A549 (cell line): ENCODE results near the gene CENPE. TPM values are rescaled to one million over a fixed set of nuclear protein-coding genes. Genes with fewer than 3 reads are reported as not detected.

Experiments
- ATAC-seq, 2 experiments: fragments of 200-7000 bp in 1 of 2; fragments of >200 bp in 1 of 2; cut with Nextera tagmentation in 1 of 2; cut with Tn5 transposase in 1 of 2; 3 replicates each; pipeline versions ENCODE4 v1.8.0 to v1.9.1; 2018 to 2020; ENCODE audit warnings: mild to moderate bottlenecking in 1 of 2, moderate library complexity in 1 of 2
- CTCF ChIA-PET: fragments of 300-600 bp; sonication (Branson Sonifier 250); formaldehyde crosslinking; extraction: SDS; loops from one replicate; lab custom pipeline; 2021; ENCODE audit warnings: antibody characterized with exemption, inconsistent platforms; lab: Yijun Ruan, JAX
- POLR2A ChIA-PET: fragments of 350-600 bp; formaldehyde crosslinking; extraction: SDS; loops from one replicate; lab custom pipeline; 2021; ENCODE audit warnings: antibody characterized with exemption, inconsistent platforms; lab: Yijun Ruan, JAX
- DNase-seq, 2 experiments: peaks; one replicate each; pipeline versions ENCODE4 v3.0.0 to v3.0.0-alpha.2; 2011 to 2016; ENCODE audit warnings: low read depth in 1 of 2, low spot score in 1 of 2
- FAIRE-seq: peaks from 2 replicates; lab custom pipeline; 2011; peaks lifted over from hg19 to GRCh38; lab: Jason Lieb, UNC
- H3K27ac ChIP-seq, 2 experiments: fragments of >200 bp; sonication (Bioruptor Twin); formaldehyde crosslinking; 3 replicates each; pipeline ENCODE4 v1.5.1; 2016 to 2017
- H3K4me1 ChIP-seq: fragments of >200 bp; sonication (Bioruptor Twin); formaldehyde crosslinking; 3 replicates; pipeline ENCODE4 v1.6.1; 2016
- H3K4me2 ChIP-seq: fragments of >200 bp; sonication (Bioruptor Twin); formaldehyde crosslinking; 3 replicates; pipeline ENCODE4 v1.6.1; 2016
- H3K4me3 ChIP-seq: fragments of >200 bp; sonication (Bioruptor Twin); formaldehyde crosslinking; 3 replicates; pipeline ENCODE4 v1.5.1; 2016
- H3K9me3 ChIP-seq: fragments of >200 bp; sonication (Bioruptor Twin); formaldehyde crosslinking; 3 replicates; pipeline ENCODE4 v1.6.1; 2016
- BCL3 ChIP-seq: fragments of >200 bp; sonication (Bioruptor Twin); formaldehyde crosslinking; IDR thresholded peaks from 3 replicates; pipeline ENCODE4 v1.6.1; 2016
- BHLHE40 ChIP-seq: IDR thresholded peaks from 2 replicates; pipeline ENCODE4 v1.6.1; 2012; ENCODE audit warnings: low read depth, low read length, inconsistent platforms
- CBX8 ChIP-seq: fragments of 200-600 bp; sonication (generic); IDR thresholded peaks from 2 replicates; pipeline ENCODE4 v1.6.1; 2016
- CTCF ChIP-seq: fragments of >200 bp; sonication (Bioruptor Twin); formaldehyde crosslinking; IDR thresholded peaks from 3 replicates; pipeline ENCODE4 v1.5.1; 2016
- FOSL2 ChIP-seq, 2 experiments: fragments of 450-650 bp in 1 of 2; fragments of >200 bp in 1 of 2; sonication (Bioruptor Twin) in 1 of 2; formaldehyde crosslinking; IDR thresholded peaks; 2 replicates each; pipeline versions ENCODE4 v1.5.0 to v1.6.1; 2016 to 2020; ENCODE audit warnings: mild to moderate bottlenecking in 1 of 2, moderate library complexity in 1 of 2
- GATA3 ChIP-seq: IDR thresholded peaks from 2 replicates; pipeline ENCODE4 v1.6.1; 2012; ENCODE audit warnings: borderline replicate concordance
- HDAC2 ChIP-seq: fragments of 200-600 bp; sonication (generic); IDR thresholded peaks from 2 replicates; pipeline ENCODE4 v1.6.1; 2016
- HOXB5 ChIP-seq: fragments of 250-450 bp; sonication (Bioruptor Pico); IDR thresholded peaks from 2 replicates; pipeline ENCODE4 v1.5.0; 2020; ENCODE audit warnings: mild to moderate bottlenecking, moderate library complexity
- PBX3 ChIP-seq: IDR thresholded peaks from 2 replicates; pipeline ENCODE4 v1.6.1; 2012
- POLR2A ChIP-seq: IDR thresholded peaks from 2 replicates; pipeline ENCODE4 v1.6.1; 2012; ENCODE audit warnings: mild to moderate bottlenecking, low read length
- RCOR1 ChIP-seq: fragments of 150-350 bp; IDR thresholded peaks from 2 replicates; pipeline ENCODE4 v1.6.1; 2014; ENCODE audit warnings: antibody characterized with exemption, low read length, low read depth
- RFX5 ChIP-seq: fragments of 450-650 bp; IDR thresholded peaks from 2 replicates; pipeline ENCODE4 v1.7.1; 2014; ENCODE audit warnings: antibody characterized with exemption, mild to moderate bottlenecking, moderate library complexity
- USF2 ChIP-seq: fragments of 450-650 bp; IDR thresholded peaks from 2 replicates; pipeline ENCODE4 v1.6.1; 2014; ENCODE audit warnings: antibody characterized with exemption
- ZFP36 ChIP-seq: fragments of 450-650 bp; IDR thresholded peaks from 2 replicates; pipeline ENCODE4 v1.6.1; 2014; ENCODE audit warnings: borderline replicate concordance; ENCODE audit not compliant: partially characterized antibody
- WGBS: methylation state at CpG from one replicate; pipeline ENCODE4 v1.1.6; 2017; ENCODE audit errors: missing lambda C conversion rate; 5-methylcytosine and 5-hydroxymethylcytosine counted together
- polyA plus RNA-seq, 4 experiments: library from polyadenylated mRNA; depleted of rRNA in 3 of 4; stranded (reverse); fragments of >200 nt; fragmentation: RNase III in 1 of 4; extraction: RNeasy Plus Mini Kit Qiagen cat#74134 plus additional on column Dnase treatment in 1 of 4; gene quantifications; 2 replicates in 3 of 4; 3 replicates in 1 of 4; pipeline ENCODE4 v1.2.3, GENCODE V29; 2011 to 2017

Gene CENPE
- polyA plus RNA-seq, 2 of the 4 experiments (the other 2 are of a cell fraction) = 6.3 to 15.9 TPM

GRCh38 chr4:103060453-103061148 lies 137.5 kb downstream of the CENPE start:
- no peak overlapping the region for H3K4me3 ChIP-seq
- H3K4me1 ChIP-seq = no peaks in the 10 kb centered on the region
- no peak for DNase-seq
- H3K27ac ChIP-seq = no peak overlapping the region
- ChIA-PET POLR2A (no interaction called here), CTCF (interaction anchor here (1.0 to 1.4 kb wide), 2 partner anchors 15 to 31 kb away, joined by 3 to 4 read pairs; no protein-coding TSS in a partner anchor)
- no peaks in the 10 kb centered on the region for H3K9me3 ChIP-seq
- TF ChIP-seq ZFP36 (no peak), RCOR1 (no peak), GATA3 (no peak), USF2 (no peak), BHLHE40 (no peak), HOXB5 (CRISPR knock-in tag) (no peak), FOSL2 (IDR thresholded peaks at IDR 0.05) (no peak), FOSL2 (CRISPR knock-in tag; IDR thresholded peaks at IDR 0.05) (no peak), RFX5 (no peak), CTCF (no peak), HDAC2 (no peak), BCL3 (no peak), CBX8 (no peak), POLR2A (no peak), PBX3 (no peak)
- H3K4me2 ChIP-seq = no peak overlapping the region
- ATAC-seq = no peak
- FAIRE-seq = no peak
- WGBS = 97% methylated on average over 2 of the region's 2 CpGs

Other genes starting within 250 kb of the CENPE start
- 0.28 and 0.39 TPM in 2 replicates for gene SLC9B1, start 178.6 kb downstream of the CENPE start, polyA plus RNA-seq (2011; rRNA removed)
- 0.09 to 0.21 TPM (median 0.16 TPM) in 3 replicates for gene SLC9B1, start 178.6 kb downstream of the CENPE start, polyA plus RNA-seq (2017; fragmentation: RNase III; extraction: RNeasy Plus Mini Kit Qiagen cat#74134 plus additional on column Dnase treatment)
- gene SLC9B2, start 121.6 kb downstream of the CENPE start, polyA plus RNA-seq (2011; rRNA removed) = 7.9 and 9.2 TPM in 2 replicates
- 6.6 to 7.3 TPM (median 6.6 TPM) in 3 replicates for gene SLC9B2, start 121.6 kb downstream of the CENPE start, polyA plus RNA-seq (2017; fragmentation: RNase III; extraction: RNeasy Plus Mini Kit Qiagen cat#74134 plus additional on column Dnase treatment)
- gene BDH2, start 98.5 kb downstream of the CENPE start, polyA plus RNA-seq (2011; rRNA removed) = 28.2 and 30.4 TPM in 2 replicates
- gene BDH2, start 98.5 kb downstream of the CENPE start, polyA plus RNA-seq (2017; fragmentation: RNase III; extraction: RNeasy Plus Mini Kit Qiagen cat#74134 plus additional on column Dnase treatment) = 14.0 to 17.0 TPM (median 15.7 TPM) in 3 replicates